ENCODE measurements around the gene ERCC6.
A peak's percentile ranks its signal among the peaks of the same experiment; 100 is the strongest.

The ERCC6 gene

DNA sequence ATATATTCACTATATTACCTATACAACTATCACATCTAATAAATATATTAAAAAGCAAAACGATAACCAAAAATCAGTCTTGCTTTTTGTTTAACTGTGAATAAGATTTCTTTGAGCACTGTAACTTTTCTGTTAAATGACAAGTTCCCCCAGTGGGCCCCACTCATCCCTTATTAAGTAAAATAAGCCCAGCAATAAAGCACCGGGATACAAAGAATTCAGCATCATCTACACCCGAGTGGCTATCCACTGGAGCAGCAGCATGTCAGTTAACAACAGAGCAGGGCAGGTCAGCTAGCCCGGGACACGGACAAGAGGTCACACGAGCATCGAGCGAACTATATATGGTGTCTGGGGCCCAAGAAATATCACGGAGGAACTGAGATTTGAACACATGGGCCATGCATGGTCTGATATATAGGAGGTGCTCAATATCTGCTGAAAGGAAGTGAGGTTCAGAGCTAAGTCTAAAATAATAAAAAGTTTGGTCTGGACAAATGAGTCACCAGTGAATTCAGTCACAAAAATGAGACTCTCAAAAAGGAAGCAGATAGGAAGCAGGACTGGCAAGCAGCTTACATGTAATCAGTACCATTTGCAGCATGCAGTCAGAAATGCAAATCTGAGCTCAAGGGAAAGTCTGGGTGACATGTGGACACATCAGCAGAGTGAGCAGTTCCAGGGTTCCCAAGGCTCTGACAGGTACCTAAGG lies 4.1 kb downstream of the ERCC6 start:
- Histone ChIP-seq H3K36me3 (ENCODE audit: control insufficient read depth, low read length) (peaks cover 27% of the 10 kb centered on the region), H3K9me3 (ENCODE audit: control insufficient read depth, insufficient read depth, low read length) (no peaks in the 10 kb centered on the region), H3K27me3 (ENCODE audit: control insufficient read depth, low read length) (no peaks in the 10 kb centered on the region), H3K4me2 (ENCODE audit: low read length) (peak overlapping the region; percentile 73), H3K79me2 (ENCODE audit: control insufficient read depth, low read length) (peaks cover 46% of the 10 kb centered on the region), H3K27ac (ENCODE audit: low read depth, low read length) (peak overlapping the region; percentile 50), H3K4me3 (ENCODE audit: low read length) (peak overlapping the region; percentile 58), H4K20me1 (ENCODE audit: control insufficient read depth, insufficient read depth, low read depth, low read length) (peaks cover 3% of the 10 kb centered on the region), H3K4me1 (ENCODE audit: control insufficient read depth, low read length) (peaks cover 37% of the 10 kb centered on the region), H3F3A (ENCODE audit: control insufficient read depth, insufficient read depth) (peaks cover 10% of the 10 kb centered on the region; the same call in 1 of the 2 replicates), H3K9me2 (replicated peaks; ENCODE audit: control insufficient read depth, low read length) (no peaks in the 10 kb centered on the region)
- no peak for TF ChIP-seq EZH2phosphoT487 (IDR thresholded peaks at IDR 0.05; ENCODE audit: borderline replicate concordance, low read length)
- TF ChIP-seq, protein P1, sequence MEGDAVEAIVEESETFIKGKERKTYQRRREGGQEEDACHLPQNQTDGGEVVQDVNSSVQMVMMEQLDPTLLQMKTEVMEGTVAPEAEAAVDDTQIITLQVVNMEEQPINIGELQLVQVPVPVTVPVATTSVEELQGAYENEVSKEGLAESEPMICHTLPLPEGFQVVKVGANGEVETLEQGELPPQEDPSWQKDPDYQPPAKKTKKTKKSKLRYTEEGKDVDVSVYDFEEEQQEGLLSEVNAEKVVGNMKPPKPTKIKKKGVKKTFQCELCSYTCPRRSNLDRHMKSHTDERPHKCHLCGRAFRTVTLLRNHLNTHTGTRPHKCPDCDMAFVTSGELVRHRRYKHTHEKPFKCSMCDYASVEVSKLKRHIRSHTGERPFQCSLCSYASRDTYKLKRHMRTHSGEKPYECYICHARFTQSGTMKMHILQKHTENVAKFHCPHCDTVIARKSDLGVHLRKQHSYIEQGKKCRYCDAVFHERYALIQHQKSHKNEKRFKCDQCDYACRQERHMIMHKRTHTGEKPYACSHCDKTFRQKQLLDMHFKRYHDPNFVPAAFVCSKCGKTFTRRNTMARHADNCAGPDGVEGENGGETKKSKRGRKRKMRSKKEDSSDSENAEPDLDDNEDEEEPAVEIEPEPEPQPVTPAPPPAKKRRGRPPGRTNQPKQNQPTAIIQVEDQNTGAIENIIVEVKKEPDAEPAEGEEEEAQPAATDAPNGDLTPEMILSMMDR (IDR thresholded peaks at IDR 0.05; ENCODE audit: low read depth, low read length, poor library complexity, severe bottlenecking), result no peak

DNA sequence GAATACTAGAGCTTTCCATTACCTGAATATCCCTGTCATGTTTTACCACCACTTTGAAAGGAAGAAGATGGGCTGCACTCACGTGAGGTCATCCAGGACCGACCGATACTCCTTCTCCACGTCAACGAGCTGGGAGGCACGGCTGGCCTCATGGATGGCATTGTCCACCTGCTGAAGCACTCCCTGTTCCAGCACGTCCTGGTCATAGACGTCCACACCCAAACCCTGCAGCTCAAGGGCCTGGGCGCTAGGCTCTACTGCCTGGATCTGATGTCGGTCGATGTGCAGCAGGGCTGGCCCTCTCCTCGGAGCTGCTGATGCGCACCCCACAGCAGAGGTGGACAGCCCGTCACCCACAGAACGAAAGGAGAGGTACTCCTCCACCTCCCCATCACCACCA lies 6.5 kb downstream of the ERCC6 start:
- Histone ChIP-seq H3K9me2 (replicated peaks; ENCODE audit: control insufficient read depth, low read length) (no peaks in the 10 kb centered on the region), H3F3A (ENCODE audit: control insufficient read depth, insufficient read depth) (peaks cover 10% of the 10 kb centered on the region; the same call in 1 of the 2 replicates), H3K4me2 (ENCODE audit: low read length) (no peak overlapping the region), H3K9me3 (ENCODE audit: control insufficient read depth, insufficient read depth, low read length) (no peaks in the 10 kb centered on the region), H3K27me3 (ENCODE audit: control insufficient read depth, low read length) (no peaks in the 10 kb centered on the region), H3K4me1 (ENCODE audit: control insufficient read depth, low read length) (peaks cover 20% of the 10 kb centered on the region), H3K36me3 (ENCODE audit: control insufficient read depth, low read length) (peaks cover 44% of the 10 kb centered on the region), H3K79me2 (ENCODE audit: control insufficient read depth, low read length) (peaks cover 35% of the 10 kb centered on the region), H3K4me3 (ENCODE audit: low read length) (no peak overlapping the region), H4K20me1 (ENCODE audit: control insufficient read depth, insufficient read depth, low read depth, low read length) (no peaks in the 10 kb centered on the region; the same call in 1 of the 2 replicates), H3K27ac (ENCODE audit: low read depth, low read length) (no peak overlapping the region)
- no peak for TF ChIP-seq EZH2phosphoT487 (IDR thresholded peaks at IDR 0.05; ENCODE audit: borderline replicate concordance, low read length)
- TF ChIP-seq, protein P1 (IDR thresholded peaks at IDR 0.05; ENCODE audit: low read depth, low read length, poor library complexity, severe bottlenecking), result no peak

- peaks cover 71% of the 10 kb centered on the region for H3K36me3 ChIP-seq (ENCODE audit: control insufficient read depth, low read length)
Measured at GRCh38 chr10:49528977-49529506, 9.9 kb downstream of the ERCC6 start.

More at GRCh38 chr10:49528977-49529506, 9.9 kb downstream of the ERCC6 start:
- Histone ChIP-seq H3F3A (ENCODE audit: control insufficient read depth, insufficient read depth) (no peaks in the 10 kb centered on the region), H3K9me3 (ENCODE audit: control insufficient read depth, insufficient read depth, low read length) (no peaks in the 10 kb centered on the region), H3K9me2 (replicated peaks; ENCODE audit: control insufficient read depth, low read length) (no peaks in the 10 kb centered on the region), H4K20me1 (ENCODE audit: control insufficient read depth, insufficient read depth, low read depth, low read length) (no peaks in the 10 kb centered on the region; the same call in 1 of the 2 replicates), H3K27me3 (ENCODE audit: control insufficient read depth, low read length) (no peaks in the 10 kb centered on the region), H3K4me3 (ENCODE audit: low read length) (no peak overlapping the region), H3K4me2 (ENCODE audit: low read length) (no peak overlapping the region), H3K4me1 (ENCODE audit: control insufficient read depth, low read length) (no peaks in the 10 kb centered on the region; the same call in 1 of the 2 replicates), H3K79me2 (ENCODE audit: control insufficient read depth, low read length) (peaks cover 13% of the 10 kb centered on the region), H3K27ac (ENCODE audit: low read depth, low read length) (no peak overlapping the region)
- TF ChIP-seq EZH2phosphoT487 (IDR thresholded peaks at IDR 0.05; ENCODE audit: borderline replicate concordance, low read length), result no peak
- TF ChIP-seq, protein P1 (IDR thresholded peaks at IDR 0.05; ENCODE audit: low read depth, low read length, poor library complexity, severe bottlenecking), result no peak
